G401 (cell line): ENCODE results near the gene VSIG10. TPM values are rescaled to one million over a fixed set of nuclear protein-coding genes. Genes with fewer than 3 reads are reported as not detected.
"Not testable (repeated sequence)": the region's sequence is repeated elsewhere in the genome, so short reads cannot be mapped to it uniquely, and the experiment has no call there.

Experiments
- DNase-seq: peaks from one replicate; pipeline ENCODE4 v3.0.0-alpha.2; 2015; ENCODE audit warnings: low spot score
- in situ Hi-C: cut with HindIII; loops from 2 replicates; pipeline ENCODE4 v1.10.0; 2016; ENCODE audit warnings: low sequenced_read_pairs, mixed read lengths
- total RNA-seq: library from RNA; depleted of rRNA; stranded (reverse); fragments of >200 nt; shearing (Covaris generic); gene quantifications from 2 replicates; pipeline ENCODE4 v1.2.3, GENCODE V29; 2014; rRNA removed

Gene VSIG10
- 24.2 and 32.2 TPM in 2 replicates for total RNA-seq

DNA sequence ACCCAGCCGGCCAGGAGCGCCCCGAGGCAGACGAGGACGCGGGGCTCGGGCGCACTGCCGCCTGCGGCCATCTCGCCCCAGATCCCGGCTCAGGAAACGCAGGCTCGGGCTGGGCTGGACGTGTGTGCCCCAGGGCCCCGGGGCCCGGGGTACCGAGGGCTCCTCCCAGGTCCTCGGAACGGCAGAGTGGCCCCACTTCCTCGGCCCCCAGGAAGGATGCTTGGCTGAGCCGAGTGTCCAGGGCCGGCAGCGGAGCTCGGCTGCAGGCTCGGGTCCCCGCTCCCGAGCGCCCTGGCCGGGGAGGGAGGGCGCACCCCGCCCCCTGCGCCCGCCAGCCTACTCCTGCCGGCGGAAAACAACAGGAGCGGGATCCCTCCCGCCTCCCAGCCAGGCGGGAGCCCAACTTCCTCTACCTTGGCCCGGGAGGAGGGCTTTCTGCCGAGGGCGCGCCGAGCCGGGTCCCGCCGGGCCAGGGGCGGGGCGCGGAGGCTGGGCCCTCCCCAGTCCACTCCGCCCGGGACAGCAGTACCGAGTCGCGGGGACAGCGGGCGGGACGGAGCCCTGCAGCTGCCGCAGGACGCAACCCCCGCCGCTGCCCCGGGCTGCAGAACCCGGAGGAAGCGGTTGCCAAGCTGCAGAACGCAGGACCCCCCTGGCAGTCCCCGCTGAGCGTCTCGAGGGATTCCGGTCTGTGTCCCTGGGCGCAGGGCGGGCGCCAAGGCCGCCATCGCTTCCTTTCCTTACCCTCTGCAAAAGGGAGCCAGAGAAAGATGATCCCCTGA lies at the start of gene VSIG10:
Gene VSIG10 (minus strand): TSS at position 411 of the 782 bp plus-strand sequence. CDS start 340 bp downstream, at position 71.
- in situ Hi-C loops: no loop called here

DNA sequence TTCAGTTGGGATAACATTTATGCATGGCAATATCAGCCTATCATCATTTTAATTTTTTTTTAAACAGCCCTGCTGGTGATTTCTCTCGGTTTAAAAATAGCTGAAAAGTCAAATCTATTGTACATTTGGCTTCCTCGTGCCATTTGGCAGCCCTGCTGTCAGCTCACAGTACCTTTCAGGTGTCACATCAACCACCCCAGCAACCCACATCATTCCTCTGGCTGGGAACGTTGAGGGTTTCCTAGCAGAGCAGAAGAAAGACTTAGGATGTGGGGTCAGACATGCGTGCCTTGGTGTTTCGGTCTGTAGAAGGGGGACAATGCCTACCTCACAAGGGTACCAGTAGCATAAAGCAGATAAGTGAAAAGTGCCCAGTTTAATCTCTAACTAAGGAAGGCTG lies 47.9 kb upstream of the VSIG10 start:
- no peak for DNase-seq
- in situ Hi-C loops: no loop called here

More for the DNA sequence above, at the start of gene VSIG10:
- DNase-seq: peak; percentile 38

- no peak for DNase-seq
- in situ Hi-C loops: no loop called here
Observed at GRCh38 chr12:118150625-118151024, 46.8 kb upstream of the VSIG10 start.

- DNase-seq: no peak
- in situ Hi-C loops: no loop called here
Observed at GRCh38 chr12:118148287-118148686, 44.5 kb upstream of the VSIG10 start.

DNA sequence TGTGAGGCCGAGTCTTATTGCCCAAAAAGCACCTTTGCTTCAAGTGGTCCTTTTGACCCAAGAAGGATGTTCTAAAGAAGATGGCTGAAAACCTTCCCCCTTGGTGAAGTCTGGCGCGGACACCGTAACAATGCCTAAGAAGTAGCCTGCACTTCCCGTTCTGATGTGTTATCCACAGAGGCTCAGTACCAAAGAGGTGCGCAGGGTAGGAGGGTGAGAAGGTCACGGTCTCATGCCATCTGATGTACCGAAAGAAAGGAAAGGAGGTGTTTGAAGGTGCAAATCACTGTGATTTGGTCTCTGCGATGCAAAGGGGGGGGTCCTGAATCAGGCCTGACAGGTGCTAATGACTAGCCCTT lies 42.0 kb upstream of the VSIG10 start:
- no peak for DNase-seq
- in situ Hi-C loops: no loop called here

DNA sequence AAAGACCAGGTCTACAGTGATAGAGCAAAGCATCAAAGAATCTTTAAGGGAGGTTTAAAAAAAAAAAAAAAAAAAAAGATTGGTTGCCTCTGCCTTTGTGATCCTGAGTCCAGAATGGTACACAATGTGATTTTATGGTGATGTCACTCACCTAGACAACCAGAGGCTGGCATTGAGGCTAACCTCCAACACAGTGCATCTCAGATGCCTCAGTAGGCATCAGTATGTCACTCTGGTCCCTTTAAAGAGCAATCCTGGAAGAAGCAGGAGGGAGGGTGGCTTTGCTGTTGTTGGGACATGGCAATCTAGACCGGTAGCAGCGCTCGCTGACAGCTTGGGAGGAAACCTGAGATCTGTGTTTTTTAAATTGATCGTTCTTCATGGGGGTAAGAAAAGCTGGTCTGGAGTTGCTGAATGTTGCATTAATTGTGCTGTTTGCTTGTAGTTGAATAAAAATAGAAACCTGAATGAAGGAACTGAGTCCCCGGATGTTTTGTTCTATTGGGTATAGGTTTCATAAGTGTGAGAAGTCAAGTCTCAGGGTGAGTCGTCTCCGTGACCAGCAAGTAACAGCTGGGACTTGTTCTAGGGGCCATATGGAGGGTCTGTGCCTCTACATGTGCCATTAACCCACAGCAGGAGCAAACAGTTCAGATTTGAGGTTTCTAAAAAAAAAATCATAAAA lies 41.4 kb upstream of the VSIG10 start:
- in situ Hi-C loops: no loop called here
- no peak for DNase-seq

DNA sequence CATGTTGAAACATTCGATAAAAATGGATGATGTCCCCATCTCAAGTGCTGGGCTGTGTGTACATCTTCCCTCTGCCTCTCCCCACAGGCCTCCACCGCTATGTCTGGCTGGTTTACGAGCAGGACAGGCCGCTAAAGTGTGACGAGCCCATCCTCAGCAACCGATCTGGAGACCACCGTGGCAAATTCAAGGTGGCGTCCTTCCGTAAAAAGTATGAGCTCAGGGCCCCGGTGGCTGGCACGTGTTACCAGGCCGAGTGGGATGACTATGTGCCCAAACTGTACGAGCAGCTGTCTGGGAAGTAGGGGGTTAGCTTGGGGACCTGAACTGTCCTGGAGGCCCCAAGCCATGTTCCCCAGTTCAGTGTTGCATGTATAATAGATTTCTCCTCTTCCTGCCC lies 40.7 kb upstream of the VSIG10 start:
- no peak for DNase-seq
- in situ Hi-C loops: no loop called here

GRCh38 chr12:118140825-118141224 lies 37.0 kb upstream of the VSIG10 start:
- in situ Hi-C loops: no loop called here
- no peak for DNase-seq

- no peak for DNase-seq
- in situ Hi-C loops: no loop called here
Observed at GRCh38 chr12:118137148-118137678, 33.4 kb upstream of the VSIG10 start.

DNA sequence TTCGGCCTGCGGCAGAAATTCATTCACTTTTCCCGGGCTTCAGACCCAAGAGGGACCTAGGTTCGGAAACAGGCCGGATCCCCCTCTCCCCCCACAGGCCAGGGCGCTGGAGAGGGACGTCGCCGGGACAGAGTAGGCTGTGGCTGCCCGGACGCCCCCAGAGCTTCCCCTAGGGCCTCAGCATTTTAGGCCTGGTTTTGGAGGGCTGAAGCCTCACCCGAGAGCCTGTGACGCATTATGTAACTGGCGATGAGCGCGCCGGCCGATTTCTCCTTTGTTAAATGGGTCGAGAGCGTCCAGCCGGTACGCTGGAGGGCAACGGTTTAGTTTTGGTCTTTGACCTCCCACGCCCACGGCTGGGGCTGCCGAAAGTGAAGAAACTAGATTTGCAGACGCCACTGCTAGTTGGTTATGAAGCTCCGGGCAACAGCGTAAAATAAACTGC lies 32.8 kb upstream of the VSIG10 start:
- in situ Hi-C loops: no loop called here
- DNase-seq: peak; percentile 66

DNA sequence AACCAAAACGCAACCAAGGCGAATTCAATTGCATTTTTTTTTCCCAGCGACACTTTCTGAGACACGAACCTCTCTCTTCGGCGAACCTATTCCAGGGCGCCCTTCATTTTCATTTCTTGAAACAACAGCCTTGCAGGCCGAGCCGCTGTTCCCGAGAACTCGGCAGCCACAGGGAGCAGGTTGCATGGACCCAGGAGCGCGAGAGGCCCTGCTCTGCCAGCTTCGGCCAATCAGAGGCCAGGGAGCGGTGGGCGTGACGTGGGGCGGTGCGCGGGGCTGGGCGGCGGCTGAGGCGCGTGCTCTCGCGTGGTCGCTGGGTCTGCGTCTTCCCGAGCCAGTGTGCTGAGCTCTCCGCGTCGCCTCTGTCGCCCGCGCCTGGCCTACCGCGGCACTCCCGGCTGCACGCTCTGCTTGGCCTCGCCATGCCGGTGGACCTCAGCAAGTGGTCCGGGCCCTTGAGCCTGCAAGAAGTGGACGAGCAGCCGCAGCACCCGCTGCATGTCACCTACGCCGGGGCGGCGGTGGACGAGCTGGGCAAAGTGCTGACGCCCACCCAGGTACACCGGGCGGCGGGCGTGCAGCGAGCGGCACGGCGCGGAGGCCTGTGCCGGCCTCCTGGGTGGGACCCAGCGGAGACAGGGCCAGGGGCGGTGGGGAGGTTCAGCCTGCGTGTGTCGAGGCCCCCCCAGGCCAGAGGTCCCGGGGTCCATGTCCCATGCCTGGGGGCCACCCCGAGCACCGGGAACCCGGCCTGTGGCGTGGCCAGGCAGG lies 32.2 kb upstream of the VSIG10 start, which contains the start of gene PEBP1:
Gene PEBP1 (plus strand): TSS at position 337 of the 771 bp plus-strand sequence. CDS start 86 bp downstream, at position 423.
- peak; percentile 95 for DNase-seq
- in situ Hi-C loops: no loop called here

GRCh38 chr12:118129436-118129835 lies 25.6 kb upstream of the VSIG10 start:
- in situ Hi-C loops, DNase-seq: not testable (repeated sequence)

DNA sequence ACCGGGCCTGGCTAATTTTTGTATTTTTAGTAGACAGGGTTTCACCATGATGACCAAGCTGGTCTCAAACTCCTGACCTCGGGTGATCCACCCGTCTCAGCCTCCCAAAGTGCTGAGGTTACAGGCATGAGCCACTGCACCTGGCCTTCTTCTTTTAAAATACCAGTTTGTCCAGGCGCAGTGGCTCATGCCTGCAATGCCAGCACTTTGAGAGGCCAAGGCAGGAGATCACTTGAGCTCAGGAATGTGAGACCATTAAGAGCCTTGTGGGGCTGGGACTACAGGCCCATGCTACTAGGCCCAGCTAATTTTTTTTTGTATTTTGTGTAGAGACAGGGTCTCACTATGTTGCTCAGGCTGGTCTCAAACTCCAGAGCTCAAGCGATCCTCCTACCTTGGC lies 24.1 kb upstream of the VSIG10 start:
- DNase-seq: no peak
- in situ Hi-C loops: no loop called here

DNA sequence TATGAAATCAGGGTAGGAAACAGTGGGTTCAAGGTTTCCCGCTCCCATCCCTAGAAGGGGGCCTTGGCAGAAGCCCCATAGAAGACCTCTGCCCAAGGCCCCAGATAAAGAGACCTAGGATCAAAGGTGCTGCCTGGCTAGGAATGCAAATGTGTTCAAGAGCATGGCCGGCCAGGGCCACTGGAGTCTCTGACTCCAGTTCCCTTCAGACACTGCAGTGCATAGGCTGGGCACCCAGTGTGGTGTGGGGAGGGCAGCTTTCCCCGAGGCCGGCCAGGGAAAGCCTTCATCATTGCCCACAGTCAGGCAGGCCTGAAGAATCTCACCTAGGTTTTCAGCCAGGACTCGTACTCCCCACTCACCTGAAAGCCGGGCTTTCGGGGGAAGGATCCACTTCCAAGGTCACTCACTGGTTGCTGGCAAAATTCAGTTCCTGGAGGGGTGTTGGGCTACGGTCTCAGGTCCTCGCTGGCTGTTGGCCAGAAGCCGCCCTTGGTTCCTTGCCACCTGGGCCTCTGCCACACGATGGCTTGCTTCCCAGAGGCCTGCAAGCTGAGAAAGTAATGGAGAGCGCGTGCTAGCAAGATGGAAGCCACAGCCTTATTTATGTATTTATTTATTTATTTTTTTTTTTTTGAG lies 22.4 kb upstream of the VSIG10 start:
- DNase-seq: no peak
- in situ Hi-C loops: no loop called here

- DNase-seq: no peak
- in situ Hi-C loops: no loop called here
Observed at GRCh38 chr12:118125743-118126118, 21.9 kb upstream of the VSIG10 start.

GRCh38 chr12:118124333-118124874 lies 20.6 kb upstream of the VSIG10 start:
- in situ Hi-C loops: no loop called here
- no peak for DNase-seq

DNA sequence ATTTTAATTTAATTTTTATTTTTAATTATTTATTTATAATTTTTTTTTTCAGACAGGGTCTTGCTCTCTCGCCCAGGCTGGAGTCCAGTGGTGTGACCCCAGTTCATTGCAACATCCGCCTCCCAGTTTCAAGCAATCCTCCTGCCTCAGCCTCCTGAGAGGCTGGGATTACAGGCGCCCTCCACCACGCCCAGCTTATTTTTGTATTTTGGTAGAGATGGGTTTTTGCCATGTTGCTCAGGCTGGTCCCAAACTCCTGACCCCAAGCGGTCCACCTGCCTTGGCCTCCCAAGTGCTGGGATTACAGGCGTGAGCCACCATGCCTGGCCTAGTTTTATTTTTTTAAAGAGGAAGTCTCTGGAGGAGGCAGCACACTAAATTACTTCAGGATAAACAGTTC lies 18.5 kb upstream of the VSIG10 start:
- no peak for DNase-seq
- in situ Hi-C loops: no loop called here

- in situ Hi-C loops: no loop called here
Observed at GRCh38 chr12:118120579-118121363, 17.0 kb upstream of the VSIG10 start.

More at GRCh38 chr12:118120579-118121363, 17.0 kb upstream of the VSIG10 start:
- peak; percentile 80 for DNase-seq
